ENCODE measurements around the gene MAP3K20.
A peak's percentile ranks its signal among the peaks of the same experiment; 100 is the strongest.
"Not testable (repeated sequence)": the region's sequence is repeated elsewhere in the genome, so short reads cannot be mapped to it uniquely, and the experiment has no call there.

The MAP3K20 gene

DNA sequence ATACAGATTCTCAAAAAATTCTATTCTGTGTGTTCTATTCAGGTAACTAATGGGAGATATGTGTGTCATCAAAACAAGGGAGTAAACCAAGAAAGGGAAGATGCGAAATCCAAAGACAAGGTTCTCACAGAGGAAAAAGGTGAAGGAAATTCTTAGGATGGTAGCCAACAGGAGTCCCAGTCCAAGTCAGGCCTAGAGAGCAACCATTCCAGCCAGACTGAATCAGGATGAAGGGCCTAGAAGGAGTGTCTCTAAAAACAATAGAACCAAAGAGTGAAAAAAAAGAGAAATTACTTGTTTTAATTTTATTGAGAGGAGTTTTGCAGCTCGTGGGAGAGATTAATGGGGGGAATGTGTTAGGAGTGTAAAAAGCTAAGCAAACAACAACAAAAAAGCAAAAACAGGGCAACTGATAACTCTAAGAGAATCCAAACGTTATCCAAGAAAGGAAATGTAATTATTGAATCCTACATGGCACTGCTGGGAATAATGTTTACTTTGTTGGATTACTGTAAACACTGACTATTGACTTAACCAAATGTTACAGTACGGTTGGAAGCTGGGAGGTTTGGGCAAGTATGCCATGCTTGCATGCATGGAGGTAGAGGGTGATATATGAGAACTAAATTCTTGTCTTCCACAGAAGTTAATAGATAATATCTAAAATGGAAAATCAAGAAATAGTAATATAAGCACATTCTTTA lies 12.3 kb downstream of the MAP3K20 start:
- no peak for DNase-seq (ENCODE audit: low read depth)
- H3K4me3 ChIP-seq (replicated peaks; ENCODE audit: low read depth, low read length), result no peak overlapping the region
- TF ChIP-seq, protein P1, sequence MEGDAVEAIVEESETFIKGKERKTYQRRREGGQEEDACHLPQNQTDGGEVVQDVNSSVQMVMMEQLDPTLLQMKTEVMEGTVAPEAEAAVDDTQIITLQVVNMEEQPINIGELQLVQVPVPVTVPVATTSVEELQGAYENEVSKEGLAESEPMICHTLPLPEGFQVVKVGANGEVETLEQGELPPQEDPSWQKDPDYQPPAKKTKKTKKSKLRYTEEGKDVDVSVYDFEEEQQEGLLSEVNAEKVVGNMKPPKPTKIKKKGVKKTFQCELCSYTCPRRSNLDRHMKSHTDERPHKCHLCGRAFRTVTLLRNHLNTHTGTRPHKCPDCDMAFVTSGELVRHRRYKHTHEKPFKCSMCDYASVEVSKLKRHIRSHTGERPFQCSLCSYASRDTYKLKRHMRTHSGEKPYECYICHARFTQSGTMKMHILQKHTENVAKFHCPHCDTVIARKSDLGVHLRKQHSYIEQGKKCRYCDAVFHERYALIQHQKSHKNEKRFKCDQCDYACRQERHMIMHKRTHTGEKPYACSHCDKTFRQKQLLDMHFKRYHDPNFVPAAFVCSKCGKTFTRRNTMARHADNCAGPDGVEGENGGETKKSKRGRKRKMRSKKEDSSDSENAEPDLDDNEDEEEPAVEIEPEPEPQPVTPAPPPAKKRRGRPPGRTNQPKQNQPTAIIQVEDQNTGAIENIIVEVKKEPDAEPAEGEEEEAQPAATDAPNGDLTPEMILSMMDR (IDR thresholded peaks at IDR 0.05; ENCODE audit: low read length, missing control alignments), result no peak

DNA sequence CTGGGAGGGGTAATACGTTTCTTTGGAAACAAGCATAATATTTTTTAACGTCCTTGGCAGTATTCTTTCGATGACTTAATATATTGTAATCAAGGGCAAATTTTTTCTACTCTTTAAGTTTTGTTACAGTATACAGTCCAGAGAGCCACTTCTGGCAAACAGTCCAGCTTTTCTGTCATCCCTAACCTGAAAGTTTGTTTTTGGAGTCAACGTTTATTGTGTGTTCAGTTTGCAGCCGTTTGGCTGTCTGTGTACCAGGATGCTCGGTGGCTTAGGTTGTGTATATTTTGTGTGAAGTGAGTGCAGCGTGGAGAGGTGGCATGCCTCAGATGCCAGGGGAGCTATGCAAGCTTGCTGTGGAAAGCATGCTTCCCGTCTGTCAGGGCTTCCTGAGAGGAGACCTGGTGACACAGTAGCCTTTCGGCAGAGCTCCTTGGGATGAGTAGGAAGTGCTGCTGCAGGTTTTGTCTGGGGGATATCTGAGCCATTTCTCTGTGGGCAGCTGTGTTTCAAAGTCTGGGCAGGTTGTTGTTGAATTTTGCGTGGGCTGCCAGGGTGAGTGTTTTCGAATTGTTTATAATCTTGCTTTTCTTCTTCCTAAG lies 14.7 kb downstream of the MAP3K20 start:
- peak overlapping the region; percentile 29 for H3K4me3 ChIP-seq (replicated peaks; ENCODE audit: low read depth, low read length)
- peak; percentile 68 for DNase-seq (ENCODE audit: low read depth)
- TF ChIP-seq, protein P1 (IDR thresholded peaks at IDR 0.05; ENCODE audit: low read length, missing control alignments), result no peak

DNA sequence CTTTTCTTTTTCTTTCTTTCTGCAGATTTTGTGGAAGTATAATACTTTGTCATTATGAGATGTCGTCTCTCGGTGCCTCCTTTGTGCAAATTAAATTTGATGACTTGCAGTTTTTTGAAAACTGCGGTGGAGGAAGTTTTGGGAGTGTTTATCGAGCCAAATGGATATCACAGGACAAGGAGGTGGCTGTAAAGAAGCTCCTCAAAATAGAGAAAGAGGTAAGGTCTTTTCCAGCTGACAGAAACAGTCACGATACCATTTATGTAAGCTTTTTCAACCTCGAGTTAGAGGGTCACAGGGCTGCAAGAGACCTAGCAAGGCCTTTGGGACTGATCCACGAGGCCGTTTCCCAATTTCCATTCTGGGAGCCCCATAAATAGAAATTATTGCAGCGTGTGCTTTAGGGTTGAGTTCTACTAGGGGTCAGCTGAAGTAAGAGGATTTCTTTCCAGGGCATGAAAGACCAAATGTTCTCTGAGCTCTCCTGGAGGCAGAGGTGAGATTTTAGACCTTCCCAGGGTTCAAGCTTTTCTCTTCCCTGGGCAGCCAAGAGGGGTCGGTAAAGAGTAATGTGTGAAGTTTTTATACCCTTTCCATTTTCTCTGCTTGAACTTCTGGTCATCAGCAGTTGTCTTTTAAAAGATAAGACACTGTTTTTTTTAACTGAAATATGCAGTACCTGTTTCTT lies 15.5 kb downstream of the MAP3K20 start:
- TF ChIP-seq, protein P1 (IDR thresholded peaks at IDR 0.05; ENCODE audit: low read length, missing control alignments), result peak; percentile 54
- no peak overlapping the region for H3K4me3 ChIP-seq (replicated peaks; ENCODE audit: low read depth, low read length)
- DNase-seq (ENCODE audit: low read depth), result no peak

DNA sequence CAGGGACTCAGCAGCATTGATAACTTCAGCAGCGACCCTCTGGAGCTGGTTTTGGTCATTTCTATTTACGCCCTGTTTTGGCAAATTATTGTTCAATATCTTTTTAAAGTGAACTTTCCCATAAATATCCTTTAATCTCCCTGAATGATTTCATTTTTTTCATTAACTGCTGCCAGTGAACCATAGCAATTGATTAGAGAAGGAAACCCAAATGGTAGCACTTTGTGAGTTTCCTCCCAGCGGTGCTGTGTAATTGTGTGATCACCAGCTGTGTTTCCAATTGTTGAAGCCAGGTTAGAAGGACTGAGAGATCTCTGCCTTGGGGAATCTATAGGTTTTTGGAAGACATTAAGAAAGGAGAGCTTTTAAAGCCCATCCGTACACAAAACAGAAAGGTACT lies 16.3 kb downstream of the MAP3K20 start:
- H3K4me3 ChIP-seq (replicated peaks; ENCODE audit: low read depth, low read length), result no peak overlapping the region
- DNase-seq (ENCODE audit: low read depth), result no peak
- TF ChIP-seq, protein P1 (IDR thresholded peaks at IDR 0.05; ENCODE audit: low read length, missing control alignments), result no peak

DNA sequence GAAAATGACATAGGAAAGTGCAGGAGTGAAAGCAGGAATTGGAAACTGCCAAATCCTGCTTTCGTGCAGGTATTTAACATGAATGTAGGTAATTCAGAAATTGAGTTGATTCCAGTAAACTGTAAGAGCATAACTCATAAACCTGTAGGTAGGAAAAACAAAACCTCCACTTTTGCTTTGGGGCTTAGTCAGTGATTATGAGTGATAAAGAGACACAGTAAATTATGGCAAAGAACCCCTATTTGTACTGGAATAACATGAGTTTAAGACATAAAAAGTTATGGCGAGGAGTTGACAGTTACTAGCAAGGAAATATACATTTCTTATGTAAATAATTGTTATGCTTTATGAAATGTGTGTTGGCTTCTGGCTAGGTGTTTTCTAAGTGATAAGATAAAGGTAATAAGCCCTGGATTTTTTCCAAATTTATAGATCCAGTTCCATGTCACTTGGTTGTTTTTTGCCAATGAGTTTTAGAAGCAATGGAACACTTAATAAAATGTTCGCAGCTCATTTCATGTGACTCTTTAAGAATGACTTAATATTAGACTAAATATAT lies 17.3 kb downstream of the MAP3K20 start:
- TF ChIP-seq, protein P1 (IDR thresholded peaks at IDR 0.05; ENCODE audit: low read length, missing control alignments), result no peak
- DNase-seq (ENCODE audit: low read depth), result no peak
- H3K4me3 ChIP-seq (replicated peaks; ENCODE audit: low read depth, low read length), result no peak overlapping the region

DNA sequence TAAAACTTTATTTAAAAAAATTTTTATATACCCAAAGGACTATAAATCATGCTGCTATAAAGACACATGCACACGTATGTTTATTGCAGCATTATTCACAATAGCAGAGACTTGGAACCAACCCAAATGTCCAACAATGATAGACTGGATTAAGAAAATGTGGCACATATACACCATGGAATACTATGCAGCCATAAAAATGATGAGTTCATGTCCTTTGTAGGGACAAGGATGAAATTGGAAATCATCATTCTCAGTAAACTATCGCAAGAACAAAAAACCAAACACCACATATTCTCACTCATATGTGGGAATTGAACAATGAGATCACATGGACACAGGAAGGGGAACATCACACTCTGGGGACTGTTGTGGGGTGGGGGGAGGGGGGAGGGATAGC lies 18.0 kb downstream of the MAP3K20 start:
- DNase-seq (ENCODE audit: low read depth); H3K4me3 ChIP-seq (replicated peaks; ENCODE audit: low read depth, low read length): not testable (repeated sequence)

DNA sequence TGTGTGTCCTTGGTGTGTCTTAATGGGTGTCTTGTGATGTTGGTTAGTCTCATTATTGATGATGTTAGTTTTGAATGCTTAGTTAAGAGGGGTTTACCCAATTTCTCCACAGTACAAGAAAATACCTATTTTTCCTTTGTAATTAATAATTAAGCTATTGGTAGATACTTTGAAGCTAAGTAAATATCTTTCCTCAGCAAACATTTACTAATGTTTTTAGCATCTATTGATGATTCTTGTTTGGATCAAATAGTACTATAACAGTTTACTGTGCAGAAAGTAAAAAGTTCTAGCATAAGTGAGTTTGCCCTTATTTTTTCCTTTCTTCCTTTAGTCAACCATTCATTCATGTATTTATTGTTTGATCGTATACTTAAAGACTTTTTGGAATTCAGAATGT lies 19.1 kb downstream of the MAP3K20 start:
- DNase-seq (ENCODE audit: low read depth), result no peak
- H3K4me3 ChIP-seq (replicated peaks; ENCODE audit: low read depth, low read length), result no peak overlapping the region
- TF ChIP-seq, protein P1 (IDR thresholded peaks at IDR 0.05; ENCODE audit: low read length, missing control alignments), result no peak
